GM21447 (cell line): ENCODE results near the gene MACO1.
"Not testable (repeated sequence)": the region's sequence is repeated elsewhere in the genome, so short reads cannot be mapped to it uniquely, and the experiment has no call there.

Source experiments
- ATAC-seq: cut with Tn5 transposase; IDR thresholded peaks from one replicate; pipeline ENCODE4 v1.9.1; 2021; ENCODE audit not compliant: unreplicated experiment

MACO1 gene

DNA sequence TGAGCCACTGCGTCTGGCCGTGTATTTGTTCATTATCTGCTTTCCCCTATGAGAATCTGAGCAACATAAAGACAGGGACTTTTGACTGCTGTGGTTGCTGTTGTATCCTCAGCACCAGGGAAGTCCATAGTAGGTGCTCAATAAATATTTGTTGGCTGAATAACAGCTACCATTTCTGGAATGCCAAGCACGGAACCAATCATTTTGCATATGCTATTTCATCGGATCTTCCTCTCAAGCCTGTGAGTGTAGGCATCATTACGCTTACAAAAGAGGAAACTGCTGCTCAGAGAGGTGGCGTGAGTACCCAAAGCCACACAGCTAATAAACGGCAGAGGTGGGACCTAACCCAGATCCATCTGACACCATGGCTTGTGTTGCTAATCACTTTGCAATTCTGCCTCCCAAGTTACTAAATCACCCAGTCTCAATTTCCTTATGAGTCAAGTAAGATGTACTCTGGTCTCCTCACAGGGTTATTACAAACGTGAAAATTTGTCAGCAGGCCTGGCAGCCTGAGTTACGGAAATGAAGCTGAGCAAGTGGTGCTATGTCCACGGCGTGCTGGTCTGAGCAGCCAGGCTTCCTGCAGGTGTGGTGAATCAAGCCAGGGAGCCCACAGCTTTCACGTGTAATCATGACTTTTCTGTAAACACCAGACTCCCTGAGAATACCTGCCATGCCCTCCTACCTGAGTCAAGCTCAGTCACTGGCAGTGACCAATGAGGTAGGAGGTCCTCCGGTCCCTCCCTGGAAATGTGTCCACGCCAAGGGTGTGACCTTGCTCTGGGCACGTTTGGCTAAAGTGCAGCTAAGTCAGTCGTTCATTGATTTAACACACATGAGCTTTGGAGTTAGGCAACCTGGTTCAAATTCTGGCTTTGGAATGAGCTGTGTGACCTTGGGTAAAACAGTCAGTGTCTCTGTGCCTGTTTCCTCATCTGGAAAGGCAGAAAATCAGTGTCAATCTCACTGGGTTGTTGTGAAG, 5.3 kb upstream of the MACO1 start:
- ATAC-seq, result no peak

DNA sequence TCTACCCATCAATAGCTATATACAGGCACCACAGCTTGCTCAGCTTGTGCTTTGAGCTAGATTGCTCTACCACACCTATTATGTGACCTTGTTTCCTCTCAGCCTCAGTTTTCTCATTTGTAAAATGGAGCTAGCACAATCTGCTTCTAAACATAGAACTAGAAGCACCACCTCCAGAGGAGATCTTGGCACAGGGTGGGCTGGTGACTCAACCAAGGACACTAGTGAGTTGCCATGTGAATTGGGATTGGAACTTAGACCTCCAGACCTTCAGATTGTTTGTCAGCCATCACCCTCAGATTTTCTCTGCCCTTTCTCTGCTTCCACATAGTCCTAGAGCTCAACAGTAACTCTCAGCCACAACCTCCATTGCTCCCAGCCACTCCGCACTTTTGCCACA, 3.0 kb upstream of the MACO1 start:
- no peak for ATAC-seq

GRCh38 chr1:25428475-25429166, 2.1 kb upstream of the MACO1 start:
- no peak for ATAC-seq

DNA sequence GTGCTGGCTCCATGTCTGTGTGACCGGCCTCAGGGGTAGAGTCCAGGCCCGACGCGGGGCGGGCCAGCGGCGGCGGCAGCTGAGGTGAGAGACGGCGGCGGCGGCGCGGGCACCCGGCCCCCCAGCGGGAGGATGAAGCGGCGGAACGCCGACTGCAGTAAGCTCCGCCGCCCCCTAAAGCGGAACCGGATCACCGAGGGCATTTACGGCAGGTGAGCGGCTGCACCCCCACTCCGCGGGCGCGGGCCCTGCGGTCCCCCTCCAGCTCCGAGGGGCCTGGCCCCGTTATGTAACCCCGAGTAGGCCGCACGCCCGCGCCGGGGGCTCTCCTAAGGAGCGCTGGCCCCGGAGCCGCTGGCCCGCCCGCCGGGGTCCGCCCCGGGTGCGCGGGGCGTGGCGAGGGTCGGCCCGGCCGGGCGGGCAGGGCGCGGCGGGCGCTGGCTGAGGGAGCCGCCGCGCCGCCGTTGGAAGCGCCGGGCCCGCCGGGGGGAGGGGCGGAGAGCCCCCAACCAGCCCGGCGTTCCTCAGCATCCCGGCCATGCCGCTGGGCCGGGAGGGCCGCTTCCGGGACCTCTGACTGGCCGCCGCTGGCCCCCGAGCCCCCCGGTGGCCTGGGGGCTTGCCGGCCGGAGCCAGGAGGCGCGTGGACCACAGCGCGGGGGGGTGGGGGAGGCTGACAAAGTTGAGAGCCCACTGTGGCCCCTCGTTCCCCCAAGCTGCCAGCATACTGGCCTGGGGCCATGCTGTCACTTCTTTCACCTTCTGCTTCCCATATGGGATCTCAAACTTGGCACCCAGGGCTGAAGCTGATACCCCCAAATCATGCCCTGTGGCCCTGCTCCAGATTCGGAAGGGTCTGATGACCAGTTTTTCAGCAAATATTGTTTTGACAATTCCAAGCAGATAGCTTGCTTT, 527 bp downstream of the MACO1 start:
- ATAC-seq, result peak; percentile 28

GRCh38 chr1:25431955-25432719, 1.4 kb downstream of the MACO1 start:
- ATAC-seq, result no peak

DNA sequence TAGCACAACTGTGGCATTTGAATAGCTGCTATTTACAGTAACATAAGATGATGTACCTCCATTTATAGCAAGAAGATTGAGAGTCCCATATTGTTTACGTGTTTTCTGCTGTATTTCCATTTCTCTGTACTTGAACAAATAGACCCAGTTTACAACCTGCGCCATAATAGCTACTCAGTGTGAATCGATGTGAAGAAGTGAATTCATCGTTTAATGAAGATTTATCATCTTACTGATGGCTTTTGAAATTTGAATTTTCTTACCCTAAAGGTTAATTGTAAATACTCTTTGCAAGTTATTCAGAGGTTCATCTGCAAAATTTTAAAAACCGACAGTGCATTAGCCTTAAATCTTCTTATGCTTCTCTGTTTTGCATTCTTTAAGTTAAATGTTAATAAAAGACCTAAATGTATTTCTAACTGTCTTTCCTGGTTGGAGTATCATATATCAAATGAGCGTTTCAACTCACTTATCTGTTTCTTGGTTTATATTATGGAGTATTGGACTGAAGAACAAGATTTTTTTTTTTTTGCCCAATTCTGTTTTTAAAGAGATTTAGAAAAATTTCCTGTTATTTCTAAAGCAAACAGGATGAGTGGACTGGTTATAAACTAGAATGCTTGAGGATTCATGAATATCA, 2.2 kb downstream of the MACO1 start:
- ATAC-seq, result no peak

GRCh38 chr1:25433389-25434186, 2.9 kb downstream of the MACO1 start:
- ATAC-seq, result no peak

- ATAC-seq, result no peak
Observed at GRCh38 chr1:25435397-25436108, 4.9 kb downstream of the MACO1 start.

DNA sequence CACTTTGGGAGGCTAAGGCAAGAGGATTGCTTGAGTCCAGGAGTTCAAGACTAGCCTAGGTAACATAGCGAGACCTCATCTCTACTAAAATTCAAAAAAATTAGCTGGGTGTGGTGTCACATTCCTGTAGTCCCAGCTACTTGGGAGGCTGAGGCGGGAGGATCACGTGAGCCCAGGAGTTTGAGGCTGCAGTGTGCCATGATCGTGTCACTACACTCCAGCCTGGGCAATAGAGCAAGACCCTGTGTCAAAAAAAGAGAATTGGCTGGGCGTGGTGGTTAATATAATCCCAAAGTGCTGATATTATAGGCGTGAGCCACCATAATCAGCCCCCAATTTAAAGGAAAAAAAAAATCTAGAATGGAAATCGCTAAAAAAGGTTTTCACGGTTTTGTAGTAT, 7.0 kb downstream of the MACO1 start:
- ATAC-seq, result no peak

DNA sequence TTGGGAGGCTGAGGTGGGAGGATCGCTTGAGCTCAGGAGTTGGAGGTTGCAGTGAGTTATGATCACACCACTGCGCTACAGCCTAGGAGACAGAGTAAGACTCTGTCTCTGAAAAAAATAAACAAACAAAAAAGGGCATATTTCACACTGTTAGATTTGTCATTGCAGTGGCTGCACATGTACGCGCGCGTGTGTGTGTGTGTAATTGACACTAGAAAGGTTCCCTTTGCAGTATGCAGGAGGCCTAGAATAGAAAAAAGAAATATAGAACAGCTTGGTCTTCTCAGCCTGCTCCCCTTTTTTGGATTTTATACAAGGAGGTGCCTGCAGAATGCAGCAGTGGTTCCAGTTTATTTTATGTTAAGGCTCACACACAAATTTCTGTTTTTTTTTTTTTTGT, 8.6 kb downstream of the MACO1 start:
- ATAC-seq, result no peak

GRCh38 chr1:25442178-25442577, 11.5 kb downstream of the MACO1 start:
- no peak for ATAC-seq

DNA sequence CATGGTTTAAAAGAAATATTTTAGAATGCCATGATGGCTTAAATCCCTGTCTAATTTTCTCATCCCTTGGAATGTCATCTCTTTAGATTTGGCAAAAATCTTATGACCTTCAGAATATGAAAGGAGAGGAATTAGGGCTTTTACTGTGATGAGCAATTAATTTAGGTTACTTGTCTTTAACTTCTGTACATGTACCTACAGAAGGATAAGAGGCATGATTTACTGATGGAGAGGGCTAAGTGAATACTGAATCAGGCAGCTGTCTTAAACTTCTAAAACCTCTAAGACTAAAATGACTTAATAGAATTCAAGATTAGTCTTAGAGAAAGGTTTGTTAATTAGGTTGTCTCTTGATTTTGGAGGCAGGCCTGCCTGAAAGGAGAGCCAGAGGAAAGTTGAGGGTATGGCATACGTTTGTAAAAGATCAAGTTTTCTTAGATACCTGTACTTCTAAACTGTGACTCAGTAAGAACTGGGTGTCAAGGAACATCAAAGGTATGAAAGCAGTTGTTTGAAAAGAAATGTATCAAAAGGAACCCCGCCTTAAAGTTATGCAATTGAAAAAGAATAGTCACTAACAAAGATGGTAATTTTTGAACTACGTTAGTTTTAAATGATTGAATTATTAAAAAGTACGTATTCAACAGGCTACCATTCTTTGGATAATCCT, 12.5 kb downstream of the MACO1 start:
- ATAC-seq, result no peak

DNA sequence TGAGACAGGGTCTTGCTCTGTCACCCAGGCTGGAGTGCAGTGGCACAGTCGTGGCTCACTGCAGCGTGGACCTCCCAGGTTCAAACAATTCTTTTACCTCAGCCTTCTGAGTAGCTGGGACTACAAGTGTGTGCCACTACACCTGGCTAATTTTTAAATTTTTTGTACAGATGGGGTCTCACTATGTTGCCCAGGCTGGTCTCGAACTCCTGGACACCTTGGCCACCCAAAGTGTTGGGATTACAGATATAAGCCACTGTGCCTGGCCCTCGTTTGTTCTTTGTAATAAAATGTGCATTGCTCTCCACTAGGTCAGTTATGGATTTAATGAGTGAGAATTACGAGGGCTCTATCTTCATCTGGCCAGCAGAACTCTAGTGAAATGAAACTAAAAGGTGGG, 13.9 kb downstream of the MACO1 start:
- ATAC-seq, result not testable (repeated sequence)

DNA sequence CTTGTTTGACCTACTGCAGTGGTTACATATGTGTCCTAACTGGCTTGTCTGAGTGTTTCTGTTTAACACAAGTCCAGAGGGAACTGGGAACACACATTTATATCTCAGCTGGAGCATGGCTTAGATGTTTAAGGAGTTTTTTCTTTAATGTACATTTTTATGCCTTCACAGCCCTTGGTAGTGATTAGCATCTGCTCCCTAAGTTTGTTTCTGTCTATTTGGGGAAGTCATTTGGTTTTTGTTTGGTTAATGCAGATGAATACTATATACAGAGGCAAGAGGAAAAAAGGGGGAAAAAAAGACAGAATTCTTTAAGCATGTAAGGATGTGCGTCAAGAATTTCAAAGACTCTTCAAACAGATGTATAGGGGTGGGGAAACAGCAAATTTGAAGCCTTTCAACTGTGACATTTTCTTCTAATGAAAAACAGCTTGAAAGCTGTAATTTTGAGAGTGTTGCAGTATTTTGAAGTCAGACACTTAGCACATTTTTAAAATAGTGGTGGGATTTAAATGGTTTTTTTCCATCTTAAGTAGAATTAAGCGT, 15.4 kb downstream of the MACO1 start:
- ATAC-seq, result no peak

- peak; percentile 65 for ATAC-seq
Observed at GRCh38 chr1:25447547-25447946, 16.9 kb downstream of the MACO1 start.

GRCh38 chr1:25450891-25451290, 20.2 kb downstream of the MACO1 start:
- ATAC-seq, result no peak

DNA sequence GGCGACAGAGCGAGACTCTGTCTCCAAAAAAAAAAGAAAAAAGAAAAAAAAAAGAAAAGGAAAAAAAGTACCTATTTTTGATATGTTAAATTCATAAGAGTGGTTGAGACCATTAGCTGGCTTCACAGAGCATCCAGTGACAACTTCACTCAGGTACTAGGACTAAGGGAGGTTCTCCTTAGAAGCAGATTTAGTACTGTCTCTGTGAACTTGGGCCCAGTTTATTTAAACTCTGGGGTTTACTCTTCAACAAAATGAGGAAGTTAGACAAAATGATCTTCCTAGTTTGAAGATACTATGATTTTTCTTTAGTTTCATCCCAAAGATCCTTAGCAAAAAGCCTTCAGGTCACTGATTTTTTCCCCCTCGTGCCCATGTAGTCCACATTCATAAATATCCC, 21.2 kb downstream of the MACO1 start:
- ATAC-seq, result no peak

- no peak for ATAC-seq
Observed at GRCh38 chr1:25456502-25456901, 25.8 kb downstream of the MACO1 start.
